H1 (cell line): ENCODE measurements around the gene TMC3. TPM values are rescaled to one million over a fixed set of nuclear protein-coding genes. Genes with fewer than 3 reads are reported as not detected.

ENCODE experiments used
- CTCF ChIA-PET: fragments of 300-600 bp; sonication (Branson Sonifier 250); formaldehyde crosslinking; loops from one replicate; lab custom pipeline; 2021; ENCODE audit not compliant: partially characterized antibody; lab: Charles Lee
- POLR2A ChIA-PET: fragments of 300-600 bp; sonication (Branson Sonifier 250); formaldehyde crosslinking; loops from one replicate; lab custom pipeline; 2021; ENCODE audit warnings: inconsistent platforms; ENCODE audit not compliant: partially characterized antibody; lab: Charles Lee
- DNase-seq, 2 experiments: peaks; one replicate each; pipeline versions ENCODE4 v3.0.0 to v3.0.0-alpha.2; 2010 to 2022; ENCODE audit warnings: low spot score in 2 of 2, low read depth in 1 of 2, mixed read lengths in 1 of 2
- FAIRE-seq: peaks from 2 replicates; lab custom pipeline; 2011; peaks lifted over from hg19 to GRCh38; lab: Jason Lieb, UNC
- H2AFZ ChIP-seq: 2 replicates; pipeline ENCODE4 v1.8.1; 2012; ENCODE audit warnings: low read length, inconsistent platforms
- H2AK5ac ChIP-seq: 2 replicates; pipeline ENCODE4 v1.6.1; 2013; ENCODE audit warnings: low read depth, low read length
- H2BK120ac ChIP-seq: replicated peaks from 2 replicates; pipeline ENCODE3; 2013; ENCODE audit warnings: low read depth, low read length, inconsistent platforms
- H2BK12ac ChIP-seq: 2 replicates; pipeline ENCODE4 v1.6.1; 2013; ENCODE audit warnings: low read depth, low read length
- H2BK15ac ChIP-seq: 2 replicates; pipeline ENCODE4 v1.6.1; 2013; ENCODE audit warnings: low read length
- H2BK20ac ChIP-seq: 2 replicates; pipeline ENCODE4 v1.6.1; 2013; ENCODE audit warnings: low read length
- H2BK5ac ChIP-seq: 2 replicates; pipeline ENCODE4 v1.6.1; 2013; ENCODE audit warnings: low read depth, low read length
- H3K14ac ChIP-seq: 2 replicates; pipeline ENCODE4 v1.6.1; 2013; ENCODE audit warnings: inconsistent platforms; ENCODE audit not compliant: insufficient read length
- H3K18ac ChIP-seq: 2 replicates; pipeline ENCODE4 v1.6.1; 2013; ENCODE audit warnings: low read length; ENCODE audit errors: extremely low read depth
- H3K23ac ChIP-seq: 2 replicates; pipeline ENCODE4 v1.6.1; 2013; ENCODE audit warnings: inconsistent platforms; ENCODE audit not compliant: insufficient read length
- H3K23me2 ChIP-seq: 2 replicates; pipeline ENCODE4 v1.6.1; 2013; ENCODE audit warnings: low read depth, low read length
- H3K27ac ChIP-seq: 2 replicates; pipeline ENCODE4 v1.6.1; 2011; ENCODE audit warnings: low read depth, low read length, inconsistent platforms
- H3K27me3 ChIP-seq, 4 experiments: replicated peaks in 1 of 4; 1 replicate in 1 of 4; 2 replicates in 3 of 4; pipeline versions ENCODE4 v1.6.1 to v1.8.1; 2011 to 2013; ENCODE audit warnings: low read length in 3 of 4, mild to moderate bottlenecking in 3 of 4, inconsistent platforms in 2 of 4, mixed read lengths in 2 of 4, moderate library complexity in 1 of 4; ENCODE audit not compliant: control insufficient read depth in 3 of 4, insufficient read depth in 3 of 4; ENCODE audit errors: extremely low read depth in 1 of 4
- H3K36me3 ChIP-seq, 4 experiments: 2 replicates each; pipeline versions ENCODE4 v1.6.1 to v1.8.1; 2011 to 2013; ENCODE audit warnings: mild to moderate bottlenecking in 4 of 4, low read length in 3 of 4, moderate library complexity in 2 of 4, control low read depth in 1 of 4, inconsistent platforms in 1 of 4; ENCODE audit not compliant: insufficient read depth in 4 of 4, control insufficient read depth in 2 of 4
- H3K4ac ChIP-seq: replicated peaks from 2 replicates; pipeline ENCODE3; 2013; ENCODE audit warnings: low read length, low read depth, mixed read lengths, inconsistent platforms; ENCODE audit not compliant: insufficient read length
- H3K4me1 ChIP-seq, 4 experiments: replicated peaks in 1 of 4; 1 replicate in 1 of 4; 2 replicates in 3 of 4; pipeline versions ENCODE4 v1.6.1 to v1.8.1; 2011 to 2013; ENCODE audit warnings: low read length in 3 of 4, inconsistent platforms in 2 of 4, mixed read lengths in 1 of 4; ENCODE audit not compliant: insufficient read depth in 4 of 4, control insufficient read depth in 3 of 4
- H3K4me2 ChIP-seq, 2 experiments: 2 replicates each; pipeline versions ENCODE4 v1.6.1 to v1.8.1; 2011 to 2013; ENCODE audit warnings: low read depth in 2 of 2, low read length in 2 of 2, control low read depth in 1 of 2, inconsistent platforms in 1 of 2, mild to moderate bottlenecking in 1 of 2; ENCODE audit not compliant: insufficient read depth in 1 of 2
- H3K4me3 ChIP-seq, 4 experiments: fragments of 200-600, 300-600 bp in 1 of 4; sonication (generic), shearing (Covaris generic), sonication (Bioruptor Twin) in 1 of 4; 2 replicates each; pipeline versions ENCODE4 v1.5.1 to v1.8.1; 2011 to 2016; ENCODE audit warnings: low read length in 4 of 4, low read depth in 3 of 4, control low read depth in 2 of 4, inconsistent platforms in 2 of 4, mild to moderate bottlenecking in 2 of 4, mixed read lengths in 1 of 4, moderate library complexity in 1 of 4; ENCODE audit not compliant: insufficient read depth in 2 of 4; ENCODE audit errors: extremely low read depth in 1 of 4
- H3K56ac ChIP-seq: replicated peaks from 2 replicates; pipeline ENCODE3; 2013; ENCODE audit warnings: low read depth, mild to moderate bottlenecking, mixed read lengths, low read length, inconsistent platforms; ENCODE audit not compliant: insufficient read length
- H3K79me1 ChIP-seq: 2 replicates; pipeline ENCODE4 v1.6.1; 2013; ENCODE audit warnings: low read depth, low read length, control low read depth
- H3K79me2 ChIP-seq, 2 experiments: 2 replicates each; pipeline versions ENCODE4 v1.6.1 to v1.8.1; 2012 to 2013; ENCODE audit warnings: low read length in 2 of 2, mild to moderate bottlenecking in 2 of 2, inconsistent platforms in 1 of 2; ENCODE audit not compliant: insufficient read depth in 2 of 2, control insufficient read depth in 1 of 2
- H3K9ac ChIP-seq, 4 experiments: replicated peaks in 1 of 4; 1 replicate in 1 of 4; 2 replicates in 3 of 4; pipeline versions ENCODE4 v1.6.1 to v1.8.1; 2011 to 2013; ENCODE audit warnings: low read depth in 3 of 4, low read length in 3 of 4, control low read depth in 2 of 4, mild to moderate bottlenecking in 2 of 4, moderate library complexity in 2 of 4, inconsistent platforms in 1 of 4; ENCODE audit errors: extremely low read depth in 1 of 4
- H3K9me3 ChIP-seq, 2 experiments: 2 replicates each; pipeline versions ENCODE4 v1.6.1 to v1.8.1; 2012 to 2013; ENCODE audit warnings: mild to moderate bottlenecking in 2 of 2, moderate library complexity in 2 of 2, control low read depth in 1 of 2, inconsistent platforms in 1 of 2, low read depth in 1 of 2, low read length in 1 of 2, mixed read lengths in 1 of 2; ENCODE audit not compliant: insufficient read depth in 2 of 2
- H4K20me1 ChIP-seq, 2 experiments: replicated peaks in 1 of 2; 2 replicates each; pipeline versions ENCODE3 to v1.8.1; 2011 to 2013; ENCODE audit warnings: inconsistent platforms in 2 of 2, low read length in 2 of 2, mild to moderate bottlenecking in 1 of 2; ENCODE audit not compliant: insufficient read depth in 2 of 2, control insufficient read depth in 1 of 2
- H4K5ac ChIP-seq: 2 replicates; pipeline ENCODE4 v1.6.1; 2013; ENCODE audit warnings: low read length, low read depth, mixed read lengths, inconsistent platforms; ENCODE audit not compliant: insufficient read length
- H4K8ac ChIP-seq: 2 replicates; pipeline ENCODE4 v1.8.0; 2013; ENCODE audit warnings: mild to moderate bottlenecking, moderate library complexity, low read length, inconsistent platforms; ENCODE audit not compliant: insufficient read depth; ENCODE audit errors: extremely low read depth
- H4K91ac ChIP-seq: replicated peaks from 2 replicates; pipeline ENCODE3; 2013; ENCODE audit warnings: low read length, mixed read lengths, inconsistent platforms; ENCODE audit not compliant: insufficient read length
- BRCA1 ChIP-seq: IDR thresholded peaks from 2 replicates; pipeline ENCODE4 v1.6.1; 2012; ENCODE audit warnings: low read depth, low read length, improper control_type of control experiment
- NRF1 ChIP-seq: IDR thresholded peaks from 2 replicates; pipeline ENCODE4 v1.6.1; 2011; ENCODE audit warnings: mild to moderate bottlenecking, low read depth, low read length, improper control_type of control experiment
- POU5F1 ChIP-seq: IDR thresholded peaks from 2 replicates; pipeline ENCODE4 v1.6.1; 2011; ENCODE audit warnings: low read depth, mild to moderate bottlenecking, low read length, moderate library complexity
- RAD21 ChIP-seq, 2 experiments: IDR thresholded peaks in 1 of 2; conservative IDR thresholded peaks in 1 of 2; 2 replicates each; pipeline ENCODE4 v1.6.1; 2011; ENCODE audit warnings: low read depth in 2 of 2, low read length in 2 of 2, improper control_type of control experiment in 1 of 2, inconsistent platforms in 1 of 2, mild to moderate bottlenecking in 1 of 2, moderate library complexity in 1 of 2
- RBBP5 ChIP-seq: IDR thresholded peaks from 2 replicates; pipeline ENCODE4 v1.7.1; 2012; ENCODE audit warnings: low read depth, mild to moderate bottlenecking, inconsistent platforms, low read length, moderate library complexity, borderline replicate concordance
- RFX5 ChIP-seq: IDR thresholded peaks from 2 replicates; pipeline ENCODE4 v1.6.1; 2011; ENCODE audit warnings: low read depth, low read length, improper control_type of control experiment, borderline replicate concordance
- RNF2 ChIP-seq: fragments of 200-900, 300-1000 bp; sonication (generic); IDR thresholded peaks from 2 replicates; pipeline ENCODE4 v1.7.1; 2016; ENCODE audit warnings: borderline replicate concordance, low read depth, mild to moderate bottlenecking, antibody characterized with exemption, low read length; ENCODE audit not compliant: poor library complexity, severe bottlenecking; ENCODE audit errors: missing control alignments
- SP1 ChIP-seq: IDR thresholded peaks from 2 replicates; pipeline ENCODE4 v1.6.1; 2011; ENCODE audit warnings: low read depth, low read length
- ZNF274 ChIP-seq: IDR thresholded peaks from 2 replicates; pipeline ENCODE4 v1.7.0; 2012; ENCODE audit warnings: low read length, borderline replicate concordance; ENCODE audit errors: extremely low read depth
- WGBS, 2 experiments: shearing (Covaris generic) in 1 of 2; methylation state at CpG; one replicate each; pipeline versions ENCODE4 v1.1.6 to v1.1.7; 2013 to 2015; ENCODE audit warnings: low lambda C conversion rate in 2 of 2, mixed read lengths in 2 of 2, inconsistent platforms in 1 of 2, low coverage in 1 of 2, missing lambda C conversion rate in 1 of 2; ENCODE audit not compliant: insufficient replicate concordance in 2 of 2, insufficient coverage in 1 of 2, insufficient read length in 1 of 2; ENCODE audit errors: extremely low coverage in 1 of 2, missing lambda C conversion rate in 1 of 2; 5-methylcytosine and 5-hydroxymethylcytosine counted together
- polyA plus RNA-seq, 7 experiments: library from polyadenylated mRNA; depleted of rRNA in 3 of 7; stranded (reverse) in 5 of 7; unstranded in 2 of 7; fragments of >200 nt in 5 of 7; fragments of 200-250 nt in 2 of 7; gene quantifications; 1 replicate in 5 of 7; 2 replicates in 1 of 7; 4 replicates in 1 of 7; pipeline versions ENCODE4 v1.2.1 to v1.2.3, GENCODE V29; 2011 to 2013; ENCODE audit warnings: missing spikeins in 2 of 7, mixed read lengths in 2 of 7
- total RNA-seq: library from RNA; stranded (reverse); fragmentation: NEBNext Ultra II Directional; extraction: Animal tissue kit (Norgen Biotek cat#: 25700); gene quantifications from 2 replicates; pipeline ENCODE4 v1.2.1, GENCODE V29; 2021
- TF ChIP-seq, protein P1 (sequence below): IDR thresholded peaks from 2 replicates; pipeline ENCODE4 v1.6.1; 2012; ENCODE audit warnings: low read length, inconsistent platforms
- TF ChIP-seq, protein P2 (sequence below): IDR thresholded peaks from 2 replicates; pipeline ENCODE4 v1.6.1; 2011; ENCODE audit warnings: low read length, improper control_type of control experiment

The TMC3 gene
- total and polyA plus RNA-seq, 2 of the 8 experiments (the other 6 are each of a cell fraction or from before 2014, with no cell fraction given), result not detected

DNA sequence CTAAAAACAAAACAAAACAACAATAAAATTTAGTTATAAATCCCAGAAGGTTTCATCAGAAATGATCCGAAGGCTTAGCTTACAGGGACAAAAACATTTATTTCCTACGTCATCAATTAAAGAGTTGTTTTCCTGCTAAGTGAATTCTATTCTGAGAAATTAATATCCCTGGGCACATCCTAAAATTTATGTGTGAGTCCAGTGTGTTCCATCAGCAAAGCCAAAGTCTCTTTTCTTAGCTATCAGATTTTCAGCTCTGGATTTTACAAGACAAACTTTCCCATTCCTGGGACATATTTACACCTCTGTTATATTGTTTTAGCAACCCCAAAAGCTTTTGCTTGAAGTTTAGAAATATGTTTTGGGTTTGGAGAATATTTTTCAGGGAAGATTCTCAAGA is 4.4 kb upstream of the TMC3 start:
- H3K27ac ChIP-seq, result no peak overlapping the region
- WGBS, 2 experiments, result 84% methylated on average over 2 of the region's 2 CpGs; no CpG with 5 or more reads in 1 of the 2 experiments
- POLR2A ChIA-PET, result no interaction called here
- no peak for TF ChIP-seq NRF1
- no peak for TF ChIP-seq SP1
- TF ChIP-seq RNF2, result no peak
- TF ChIP-seq RFX5, result no peak
- TF ChIP-seq, protein P1, sequence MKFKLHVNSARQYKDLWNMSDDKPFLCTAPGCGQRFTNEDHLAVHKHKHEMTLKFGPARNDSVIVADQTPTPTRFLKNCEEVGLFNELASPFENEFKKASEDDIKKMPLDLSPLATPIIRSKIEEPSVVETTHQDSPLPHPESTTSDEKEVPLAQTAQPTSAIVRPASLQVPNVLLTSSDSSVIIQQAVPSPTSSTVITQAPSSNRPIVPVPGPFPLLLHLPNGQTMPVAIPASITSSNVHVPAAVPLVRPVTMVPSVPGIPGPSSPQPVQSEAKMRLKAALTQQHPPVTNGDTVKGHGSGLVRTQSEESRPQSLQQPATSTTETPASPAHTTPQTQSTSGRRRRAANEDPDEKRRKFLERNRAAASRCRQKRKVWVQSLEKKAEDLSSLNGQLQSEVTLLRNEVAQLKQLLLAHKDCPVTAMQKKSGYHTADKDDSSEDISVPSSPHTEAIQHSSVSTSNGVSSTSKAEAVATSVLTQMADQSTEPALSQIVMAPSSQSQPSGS, result no peak
- TF ChIP-seq ZNF274, result no peak
- TF ChIP-seq BRCA1, result no peak
- TF ChIP-seq, protein P2, sequence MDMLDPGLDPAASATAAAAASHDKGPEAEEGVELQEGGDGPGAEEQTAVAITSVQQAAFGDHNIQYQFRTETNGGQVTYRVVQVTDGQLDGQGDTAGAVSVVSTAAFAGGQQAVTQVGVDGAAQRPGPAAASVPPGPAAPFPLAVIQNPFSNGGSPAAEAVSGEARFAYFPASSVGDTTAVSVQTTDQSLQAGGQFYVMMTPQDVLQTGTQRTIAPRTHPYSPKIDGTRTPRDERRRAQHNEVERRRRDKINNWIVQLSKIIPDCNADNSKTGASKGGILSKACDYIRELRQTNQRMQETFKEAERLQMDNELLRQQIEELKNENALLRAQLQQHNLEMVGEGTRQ, result no peak
- no peak for TF ChIP-seq POU5F1
- TF ChIP-seq RAD21 (IDR thresholded peaks at IDR 0.05 in 1 of 2, conservative IDR thresholded peaks at IDR 0.05 in 1 of 2; ENCODE audit: low read depth in 2 of 2, low read length in 2 of 2), result no peak
- no peak for TF ChIP-seq RBBP5

More for the DNA sequence above, 4.4 kb upstream of the TMC3 start:
- no peaks in the 10 kb centered on the region for H3K79me2 ChIP-seq
- no peak overlapping the region for H3K9ac ChIP-seq
- no peaks in the 10 kb centered on the region for H3K79me1 ChIP-seq
- DNase-seq (no peak), FAIRE-seq (no peak)
- no peak overlapping the region for H3K14ac ChIP-seq
- no peaks in the 10 kb centered on the region for H3K23me2 ChIP-seq
- no peak overlapping the region for H2AK5ac ChIP-seq
- H2AFZ ChIP-seq, result no peak overlapping the region
- no peak overlapping the region for H3K56ac ChIP-seq
- no peak overlapping the region for H4K8ac ChIP-seq
- H4K5ac ChIP-seq, result no peak overlapping the region
- no peak overlapping the region for H2BK20ac ChIP-seq
- H2BK15ac ChIP-seq, result no peak overlapping the region
- no peak overlapping the region for H2BK12ac ChIP-seq
- H2BK5ac ChIP-seq, result no peak overlapping the region
- no peak overlapping the region for H3K18ac ChIP-seq
- H3K36me3 ChIP-seq, result no peaks in the 10 kb centered on the region
- H4K91ac ChIP-seq, result no peak overlapping the region
- no peak overlapping the region for H3K23ac ChIP-seq
- H3K4me3 ChIP-seq, result no peak overlapping the region
- H3K4me1 ChIP-seq, result no peaks in the 10 kb centered on the region
- no peaks in the 10 kb centered on the region for H4K20me1 ChIP-seq
- H3K27me3 ChIP-seq, result no peaks in the 10 kb centered on the region
- no peak overlapping the region for H3K4me2 ChIP-seq
- CTCF ChIA-PET, result no interaction called here
- no peaks in the 10 kb centered on the region for H3K9me3 ChIP-seq
- no peak overlapping the region for H3K4ac ChIP-seq
- H2BK120ac ChIP-seq, result no peak overlapping the region
